Gastroesophageal sphincter (tissue), 4 donors: ENCODE measurements around the gene BAHCC1. TPM values are rescaled to one million over a fixed set of nuclear protein-coding genes. Genes with fewer than 3 reads are reported as not detected.

ENCODE experiments used
- ATAC-seq: fragments of 150-250 bp; one replicate; pipeline ENCODE4 v1.9.1; 2016; ENCODE audit warnings: mild to moderate bottlenecking, moderate library complexity
- H3K27ac ChIP-seq, 4 donors: fragments of 200-600 bp; sonication (generic) in 3 of 4; 1 replicate in 3 of 4; 2 replicates in 1 of 4; pipeline ENCODE4 v1.5.1; 2016 to 2019
- H3K27me3 ChIP-seq: fragments of 200-600 bp; sonication (generic); one replicate; pipeline ENCODE4 v1.5.1; 2019
- H3K36me3 ChIP-seq, 2 donors: fragments of 200-600 bp; sonication (generic); one replicate each; pipeline ENCODE4 v1.5.1; 2019; ENCODE audit warnings: control low read depth in 1 of 2
- H3K4me1 ChIP-seq, 3 donors: fragments of 200-600 bp; sonication (generic); 1 replicate in 2 of 3; 2 replicates in 1 of 3; pipeline ENCODE4 v1.5.1; 2016 to 2019; ENCODE audit warnings: control low read depth in 2 of 3
- H3K4me3 ChIP-seq, 2 donors: fragments of 200-600 bp; sonication (generic); one replicate each; pipeline ENCODE4 v1.5.1; 2019; ENCODE audit warnings: mild to moderate bottlenecking in 1 of 2, moderate library complexity in 1 of 2
- H3K9me3 ChIP-seq, 3 donors: fragments of 200-600 bp; sonication (generic); one replicate each; pipeline ENCODE4 v1.5.1; 2017 to 2019; ENCODE audit warnings: control low read depth in 2 of 3
- EP300 ChIP-seq: sonication (generic); formaldehyde crosslinking; IDR thresholded peaks from one replicate; pipeline ENCODE4 v1.6.1; 2017; ENCODE audit warnings: antibody characterized with exemption, mild to moderate bottlenecking
- POLR2A ChIP-seq, 2 donors: fragments of 450-650 bp; IDR thresholded peaks; one replicate each; pipeline ENCODE4 v1.6.1; 2017; ENCODE audit warnings: antibody characterized with exemption in 2 of 2, mild to moderate bottlenecking in 2 of 2, moderate library complexity in 1 of 2
- POLR2AphosphoS5 ChIP-seq: sonication (generic); formaldehyde crosslinking; IDR thresholded peaks from one replicate; pipeline ENCODE4 v1.6.1; 2017; ENCODE audit warnings: antibody characterized with exemption
- WGBS, 2 donors: methylation state at CpG; one replicate each; pipeline ENCODE4 v1.1.5; 2018; ENCODE audit warnings: low coverage in 1 of 2; 5-methylcytosine and 5-hydroxymethylcytosine counted together
- total RNA-seq, 4 donors: library from RNA; depleted of rRNA; stranded (reverse); fragments of >200 nt; gene quantifications; one replicate each; pipeline ENCODE4 v1.1.0, GENCODE V29; 2016
- TF ChIP-seq, protein P1 (sequence below), 4 experiments: fragments of 200-600 bp in 2 of 4; fragments of 450-650 bp in 2 of 4; sonication (generic) in 1 of 4; IDR thresholded peaks; one replicate each; pipeline ENCODE4 v1.5.1; 2017 to 2019; ENCODE audit warnings: antibody characterized with exemption in 4 of 4, mild to moderate bottlenecking in 2 of 4, moderate library complexity in 2 of 4

The BAHCC1 gene
- total RNA-seq, 4 donors from 2014 or later = 17.5 to 34.3 (median 19.5) TPM

DNA sequence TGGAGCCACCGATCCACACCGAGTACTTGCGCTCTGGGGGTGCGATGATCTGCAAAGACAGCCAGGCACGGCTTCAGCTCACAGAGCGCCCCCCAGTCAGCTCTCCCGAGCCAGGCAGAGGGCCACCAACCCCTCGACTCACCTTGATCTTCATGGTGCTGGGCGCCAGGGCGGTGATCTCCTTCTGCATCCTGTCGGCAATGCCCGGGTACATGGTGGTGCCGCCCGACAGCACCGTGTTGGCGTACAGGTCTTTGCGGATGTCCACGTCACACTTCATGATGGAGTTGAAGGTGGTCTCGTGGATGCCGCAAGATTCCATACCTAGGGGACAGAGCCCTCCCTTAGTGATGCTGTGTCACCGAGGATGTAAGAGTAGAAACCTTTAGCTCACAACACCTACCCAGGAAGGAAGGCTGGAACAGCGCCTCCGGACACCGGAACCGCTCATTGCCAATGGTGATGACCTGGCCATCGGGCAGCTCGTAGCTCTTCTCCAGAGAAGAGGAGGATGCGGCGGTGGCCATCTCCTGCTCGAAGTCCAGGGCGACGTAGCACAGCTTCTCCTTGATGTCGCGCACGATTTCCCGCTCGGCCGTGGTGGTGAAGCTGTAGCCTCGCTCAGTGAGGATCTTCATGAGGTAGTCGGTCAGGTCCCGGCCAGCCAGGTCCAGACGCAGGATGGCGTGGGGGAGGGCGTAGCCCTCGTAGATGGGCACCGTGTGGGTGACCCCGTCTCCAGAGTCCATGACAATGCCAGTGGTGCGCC is 115.7 kb downstream of the BAHCC1 start:
- WGBS, 2 donors = 0 to 3% methylated on average over 6 of the region's 48 CpGs
- Histone ChIP-seq H3K4me3 (peak overlapping the region; percentile 70 to 83), H3K36me3 (peaks cover 0 to 40% of the 10 kb centered on the region in 2 donors), H3K4me1 (peaks cover 0 to 44% (median 11%) of the 10 kb centered on the region in 3 donors), H3K9me3 (no peaks in the 10 kb centered on the region), H3K27ac (peak overlapping the region; percentile 82 to 100 (median 98)), H3K27me3 (no peaks in the 10 kb centered on the region)
- TF ChIP-seq POLR2A (IDR thresholded peaks at IDR 0.05) (peak in 1 of 2 donors; percentile 5), POLR2AphosphoS5 (peak; percentile 12), EP300 (no peak)
- TF ChIP-seq, protein P1, sequence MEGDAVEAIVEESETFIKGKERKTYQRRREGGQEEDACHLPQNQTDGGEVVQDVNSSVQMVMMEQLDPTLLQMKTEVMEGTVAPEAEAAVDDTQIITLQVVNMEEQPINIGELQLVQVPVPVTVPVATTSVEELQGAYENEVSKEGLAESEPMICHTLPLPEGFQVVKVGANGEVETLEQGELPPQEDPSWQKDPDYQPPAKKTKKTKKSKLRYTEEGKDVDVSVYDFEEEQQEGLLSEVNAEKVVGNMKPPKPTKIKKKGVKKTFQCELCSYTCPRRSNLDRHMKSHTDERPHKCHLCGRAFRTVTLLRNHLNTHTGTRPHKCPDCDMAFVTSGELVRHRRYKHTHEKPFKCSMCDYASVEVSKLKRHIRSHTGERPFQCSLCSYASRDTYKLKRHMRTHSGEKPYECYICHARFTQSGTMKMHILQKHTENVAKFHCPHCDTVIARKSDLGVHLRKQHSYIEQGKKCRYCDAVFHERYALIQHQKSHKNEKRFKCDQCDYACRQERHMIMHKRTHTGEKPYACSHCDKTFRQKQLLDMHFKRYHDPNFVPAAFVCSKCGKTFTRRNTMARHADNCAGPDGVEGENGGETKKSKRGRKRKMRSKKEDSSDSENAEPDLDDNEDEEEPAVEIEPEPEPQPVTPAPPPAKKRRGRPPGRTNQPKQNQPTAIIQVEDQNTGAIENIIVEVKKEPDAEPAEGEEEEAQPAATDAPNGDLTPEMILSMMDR (IDR thresholded peaks at IDR 0.05) = no peak
- no peak for ATAC-seq

GRCh38 chr17:81511554-81511803 is 116.2 kb downstream of the BAHCC1 start:
- WGBS, 2 donors = 0% methylated on average over 5 to 9 of the region's 9 CpGs
- TF ChIP-seq, protein P1 (IDR thresholded peaks at IDR 0.05) = peak in 1 of 4 experiments; percentile 1
- no peak for TF ChIP-seq POLR2AphosphoS5
- H3K4me3 ChIP-seq = peak overlapping the region; percentile 70 to 83
- peak overlapping the region; percentile 82 to 100 (median 98) for H3K27ac ChIP-seq
- peaks cover 0 to 40% of the 10 kb centered on the region in 2 donors for H3K36me3 ChIP-seq
- H3K27me3 ChIP-seq = no peaks in the 10 kb centered on the region
- ATAC-seq = no peak
- peaks cover 0 to 49% (median 17%) of the 10 kb centered on the region in 3 donors for H3K4me1 ChIP-seq
- H3K9me3 ChIP-seq = no peaks in the 10 kb centered on the region

- no peaks in the 10 kb centered on the region for H3K9me3 ChIP-seq
- WGBS, 2 donors = 0% methylated on average over 2 to 7 of the region's 62 CpGs
- peak; percentile 23 for ATAC-seq
- H3K36me3 ChIP-seq = peaks cover 0 to 40% of the 10 kb centered on the region in 2 donors
- peak overlapping the region; percentile 70 to 83 for H3K4me3 ChIP-seq
- peaks cover 0 to 54% (median 22%) of the 10 kb centered on the region in 3 donors for H3K4me1 ChIP-seq
- TF ChIP-seq, protein P1 (IDR thresholded peaks at IDR 0.05) = peak in 1 of 4 experiments; percentile 8
- TF ChIP-seq EP300 (no peak), POLR2A (IDR thresholded peaks at IDR 0.05) (no peak), POLR2AphosphoS5 (peak; percentile 8)
- peak overlapping the region; percentile 82 to 100 (median 98) for H3K27ac ChIP-seq
- H3K27me3 ChIP-seq = no peaks in the 10 kb centered on the region
These were observed 116.7 kb downstream of the BAHCC1 start for GRCh38 chr17:81511804-81512561.

- peak; percentile 81 for ATAC-seq
- peak within 1 kb of the TSS; percentile 70 to 83 for H3K4me3 ChIP-seq
- no CpG with 5 or more reads among the region's 111 CpGs for WGBS, 2 donors
- peak within 1 kb of the TSS; percentile 94 to 100 (median 98) for H3K27ac ChIP-seq
- H3K36me3 ChIP-seq = peaks cover 0 to 40% of the 10 kb centered on the region in 2 donors
- H3K9me3 ChIP-seq = no peaks in the 10 kb centered on the region
- no peaks in the 10 kb centered on the region for H3K27me3 ChIP-seq
- peaks cover 0 to 62% (median 29%) of the 10 kb centered on the region in 3 donors for H3K4me1 ChIP-seq
- TF ChIP-seq POLR2A (IDR thresholded peaks at IDR 0.05) (peak; percentile 99), POLR2AphosphoS5 (peak; percentile 99), EP300 (no peak)
- TF ChIP-seq, protein P1 (IDR thresholded peaks at IDR 0.05) = no peak
These were observed 117.5 kb downstream of the BAHCC1 start, which contains the start of gene ACTG1 for GRCh38 chr17:81512562-81513371. Gene ACTG1 (minus strand): TSS chr17:81512799. CDS start chr17:81512354, 445 bp downstream.
